Stimulated activated CD4-positive, alpha-beta T cell treated with anti-CD3 and anti-CD28 coated beads, Interleukin-12 subunit alpha, Interleukin-12 subunit beta, amount 100 ng/mL, for 24 hours (primary cell): ENCODE results near the gene UNC93A.
A peak's percentile ranks its signal among the peaks of the same experiment; 100 is the strongest.
"Not testable (repeated sequence)": the region's sequence is repeated elsewhere in the genome, so short reads cannot be mapped to it uniquely, and the experiment has no call there.

ENCODE experiments used
- DNase-seq, 2 experiments: peaks; one replicate each; pipeline ENCODE4 v3.0.0-alpha.2; 2020; ENCODE audit warnings: low read depth in 2 of 2

UNC93A gene

DNA sequence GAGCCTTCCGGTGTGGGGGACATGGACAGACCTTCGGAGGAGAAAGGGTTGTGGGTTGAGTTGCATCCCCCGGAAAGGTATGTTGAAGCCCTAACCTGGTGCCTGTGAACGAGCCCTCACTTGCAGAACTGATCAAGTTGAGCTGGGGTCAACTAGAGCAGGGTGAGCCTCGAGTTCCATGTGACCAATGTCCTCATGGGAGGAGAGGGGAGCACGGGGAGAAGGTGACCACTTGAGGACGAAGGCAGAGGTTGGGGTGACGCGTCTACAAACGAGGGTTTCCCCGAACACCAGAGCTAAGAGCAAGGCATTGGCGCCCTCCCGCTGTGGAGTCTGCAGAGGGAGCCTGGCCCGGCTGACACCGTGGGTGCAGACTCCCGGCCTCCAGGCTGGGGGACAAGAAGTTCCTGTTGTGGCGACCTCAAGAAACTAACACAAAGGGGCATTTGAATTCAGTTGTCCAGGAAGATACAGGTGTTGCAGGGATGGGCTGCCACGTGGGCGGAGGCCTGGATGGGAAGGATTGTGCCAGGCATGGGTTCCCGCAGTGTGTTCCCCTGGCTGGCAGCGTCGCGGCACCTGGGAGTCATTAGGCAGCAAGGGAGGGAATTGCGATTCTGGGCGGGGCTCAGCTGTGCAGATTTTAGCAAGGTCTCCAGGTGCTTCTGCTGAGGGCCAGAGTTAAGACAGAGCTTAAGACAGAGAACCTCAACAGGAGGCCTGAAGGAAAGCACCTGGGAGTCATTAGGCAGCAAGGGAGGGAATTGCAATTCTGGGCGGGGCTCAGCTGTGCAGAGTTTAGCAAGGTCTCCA lies 20.4 kb upstream of the UNC93A start:
- no peak for DNase-seq

- DNase-seq, result no peak
Measured at GRCh38 chr6:167272151-167272550, 19.0 kb upstream of the UNC93A start.

- no peak for DNase-seq
Measured at GRCh38 chr6:167272696-167273379, 18.3 kb upstream of the UNC93A start.

DNA sequence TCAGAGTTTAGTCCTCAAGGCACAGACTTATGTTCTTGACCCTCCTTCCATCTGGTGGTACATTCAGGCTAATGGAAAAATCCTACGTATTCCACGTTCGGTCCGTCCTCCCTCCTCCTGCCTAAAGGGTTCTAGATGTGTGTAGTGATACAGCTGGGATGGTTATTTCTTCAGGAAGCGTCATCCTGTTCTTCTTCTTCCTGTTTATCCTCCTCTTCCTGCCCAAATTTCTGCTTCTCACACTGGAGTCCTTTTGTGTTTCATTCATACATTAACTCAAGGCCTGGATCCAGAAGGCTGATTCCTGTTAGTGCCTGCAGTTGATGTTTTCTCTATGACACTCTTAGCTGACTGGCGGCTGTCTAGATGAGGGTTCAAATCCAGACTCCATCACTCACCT lies 16.8 kb upstream of the UNC93A start:
- DNase-seq, result no peak

DNA sequence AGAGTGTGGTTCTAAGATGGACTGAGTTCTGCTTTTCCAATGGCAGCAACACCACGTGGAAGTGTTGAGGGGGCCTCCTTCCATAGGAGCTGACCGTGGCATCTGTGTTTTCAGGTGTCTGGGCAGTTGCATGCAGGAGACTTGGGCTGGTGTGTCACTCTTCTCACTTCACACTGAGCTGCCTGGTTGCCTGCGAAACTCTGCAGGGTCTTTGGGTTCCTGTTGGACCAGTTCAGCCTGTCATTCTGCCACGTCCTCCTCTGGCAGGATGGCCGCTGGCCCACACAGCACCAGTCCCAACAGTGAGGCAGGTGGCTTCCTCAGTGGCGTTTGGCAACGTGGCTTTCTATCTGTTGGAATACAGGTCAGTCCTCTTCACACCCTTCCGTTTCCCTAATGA lies 16.1 kb upstream of the UNC93A start:
- DNase-seq, result no peak

DNA sequence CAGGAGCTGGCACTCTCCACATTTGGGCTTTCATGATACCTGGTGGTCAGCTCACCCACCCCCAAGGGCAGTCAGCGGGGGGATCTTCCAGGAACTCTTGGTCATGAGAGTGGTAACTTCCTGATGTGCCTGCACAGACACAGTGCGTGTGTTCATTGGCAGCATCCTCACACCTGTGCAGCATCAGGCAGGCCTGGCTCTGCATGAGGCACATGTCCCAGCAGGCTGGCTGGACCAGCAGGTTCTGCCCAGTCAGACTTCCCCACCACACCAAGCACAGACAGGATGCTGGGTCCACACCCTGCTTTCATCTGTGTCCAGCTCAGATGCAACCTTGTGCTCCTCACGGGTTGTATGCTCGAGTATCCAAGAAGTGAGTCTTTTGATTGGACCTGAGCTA lies 15.7 kb upstream of the UNC93A start:
- no peak for DNase-seq

GRCh38 chr6:167276772-167277533 lies 14.2 kb upstream of the UNC93A start:
- DNase-seq, result no peak

DNA sequence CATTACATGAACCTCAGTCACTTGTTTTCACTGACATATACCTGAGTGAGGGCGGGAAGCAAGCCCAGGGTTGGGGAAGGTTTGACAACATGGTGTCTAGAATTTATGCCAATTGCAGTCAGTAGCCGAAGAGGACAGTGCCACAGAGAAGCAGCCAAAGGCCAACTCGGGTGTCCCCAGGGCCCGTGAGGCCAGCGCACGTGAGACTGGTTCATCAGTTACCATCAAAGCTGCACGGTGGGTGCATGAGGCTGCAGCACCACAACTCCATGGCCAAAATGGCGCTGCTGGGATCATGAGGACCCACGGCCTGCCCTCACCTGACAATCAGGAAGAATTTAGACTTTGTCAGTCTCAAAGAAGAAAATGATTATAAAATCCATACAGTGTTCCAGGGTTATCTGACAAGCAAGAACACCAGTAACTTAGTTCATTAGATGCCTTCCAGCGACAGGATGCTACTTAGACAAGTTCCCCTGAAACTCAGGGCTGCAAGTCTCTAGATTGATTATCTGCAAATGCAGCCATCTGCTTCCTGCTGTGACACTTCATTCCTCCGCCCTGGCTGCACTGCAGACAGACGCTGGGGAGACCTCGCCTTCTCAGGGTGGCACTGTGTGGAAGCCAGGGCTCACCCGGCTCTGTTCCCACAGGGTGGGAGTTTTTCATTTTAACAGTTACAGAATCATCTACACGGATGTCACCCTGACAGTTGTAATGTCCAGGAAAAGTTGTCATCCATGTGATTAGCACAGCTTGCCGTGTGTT lies 12.8 kb upstream of the UNC93A start:
- DNase-seq, result not testable (repeated sequence)

- no peak for DNase-seq
Measured at GRCh38 chr6:167279766-167280446, 11.2 kb upstream of the UNC93A start.

DNA sequence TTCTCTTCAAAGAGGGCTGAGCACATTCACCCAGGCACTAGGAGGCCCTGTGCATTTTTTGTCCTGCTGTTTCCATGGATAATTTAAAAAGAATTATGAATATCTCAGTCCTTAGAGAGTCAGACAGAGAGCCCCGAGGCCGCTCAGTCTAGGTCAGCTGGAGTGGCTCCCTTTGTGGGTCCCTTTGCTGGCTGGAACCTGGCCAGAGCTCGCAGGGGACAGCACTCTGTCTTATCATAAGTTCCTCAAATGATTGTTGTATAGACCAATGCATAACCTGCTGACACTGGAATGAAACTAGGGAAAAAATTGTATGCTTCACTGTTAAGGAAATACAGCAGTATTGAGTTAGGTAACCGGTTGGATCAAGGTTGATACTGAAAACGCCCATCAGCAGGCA lies 10.6 kb upstream of the UNC93A start:
- not testable (repeated sequence) for DNase-seq

- DNase-seq, result no peak
Measured at GRCh38 chr6:167282165-167282564, 8.9 kb upstream of the UNC93A start.

DNA sequence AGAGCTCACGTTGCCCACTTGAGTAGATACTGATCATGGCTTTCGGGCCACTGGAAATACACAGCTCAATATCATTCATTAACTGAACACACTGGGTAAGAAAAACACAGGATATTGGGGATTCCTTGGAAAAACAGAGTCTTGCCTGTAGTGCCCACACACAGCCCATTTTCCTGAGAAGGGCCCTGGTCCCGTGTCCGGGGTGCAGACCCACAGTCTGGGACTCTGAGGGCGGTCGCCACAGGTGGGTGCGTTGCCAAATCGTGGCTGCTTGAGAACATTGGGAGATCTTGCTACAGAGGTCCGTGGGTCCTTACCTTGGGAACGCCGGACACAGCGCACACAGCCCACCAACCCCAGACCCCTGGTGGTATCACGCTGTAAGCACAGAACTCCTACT lies 6.5 kb upstream of the UNC93A start:
- not testable (repeated sequence) for DNase-seq

DNA sequence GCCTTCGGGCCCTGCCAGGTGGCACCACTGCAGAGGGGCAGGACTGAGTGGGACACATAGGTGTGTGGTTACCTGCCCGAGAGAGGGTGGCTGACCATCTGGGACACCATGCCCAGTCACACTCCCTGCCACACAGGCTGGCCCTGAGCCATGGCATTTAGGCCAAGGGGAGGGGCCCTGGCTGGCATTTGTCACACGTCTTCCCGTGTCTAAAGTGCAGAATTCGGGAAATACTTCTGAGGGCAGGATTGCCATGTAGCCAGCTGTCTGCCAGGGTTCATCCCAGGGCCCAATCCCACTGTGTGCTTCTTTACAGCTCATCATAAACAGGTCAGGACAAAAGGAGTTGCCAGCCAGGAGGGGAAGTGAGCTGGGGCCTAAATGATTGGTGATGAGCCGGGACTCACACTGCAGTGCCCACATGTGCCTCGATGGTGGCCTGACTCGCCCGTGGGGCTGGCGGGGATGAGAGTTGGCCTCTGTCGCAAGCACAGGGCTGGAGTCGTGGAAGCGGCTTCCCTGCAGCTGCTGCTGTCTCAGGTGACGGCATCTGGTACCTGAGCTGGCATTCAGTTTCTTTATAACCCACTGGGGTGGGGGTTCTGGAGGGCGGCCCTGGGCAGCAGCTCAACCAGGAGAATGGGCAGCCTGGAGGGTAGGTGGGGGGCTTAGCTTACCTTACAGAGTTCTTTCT lies 5.9 kb upstream of the UNC93A start:
- DNase-seq, result no peak

DNA sequence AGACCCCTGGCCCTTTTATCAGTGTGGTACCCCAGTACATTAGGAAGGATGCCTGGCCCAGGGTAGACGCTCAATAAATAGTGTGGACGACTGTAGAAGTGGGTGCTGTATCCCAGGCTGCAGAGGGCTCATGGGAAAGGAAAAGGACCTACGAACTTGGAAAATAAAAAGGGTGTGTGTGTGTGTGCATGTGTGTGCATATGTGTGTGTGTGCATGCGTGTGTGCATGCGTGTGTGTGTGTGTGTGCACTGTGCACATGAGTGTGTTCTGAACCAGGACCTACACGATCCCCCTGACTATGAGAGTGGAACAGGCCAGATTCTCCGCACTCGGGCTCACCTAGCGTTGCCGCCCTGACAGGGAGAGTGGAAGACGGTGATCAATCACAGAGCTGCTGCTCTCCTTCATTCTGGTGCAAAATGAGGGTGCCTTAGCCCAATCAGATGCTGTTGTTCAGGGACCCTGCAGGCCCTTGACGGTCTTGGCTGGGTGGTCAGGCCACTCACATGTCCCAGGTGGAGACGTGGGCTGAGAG lies 3.5 kb upstream of the UNC93A start:
- DNase-seq, result no peak

- DNase-seq, result peak in 1 of 2 experiments; percentile 6
Measured at GRCh38 chr6:167288591-167289225, 2.4 kb upstream of the UNC93A start.

DNA sequence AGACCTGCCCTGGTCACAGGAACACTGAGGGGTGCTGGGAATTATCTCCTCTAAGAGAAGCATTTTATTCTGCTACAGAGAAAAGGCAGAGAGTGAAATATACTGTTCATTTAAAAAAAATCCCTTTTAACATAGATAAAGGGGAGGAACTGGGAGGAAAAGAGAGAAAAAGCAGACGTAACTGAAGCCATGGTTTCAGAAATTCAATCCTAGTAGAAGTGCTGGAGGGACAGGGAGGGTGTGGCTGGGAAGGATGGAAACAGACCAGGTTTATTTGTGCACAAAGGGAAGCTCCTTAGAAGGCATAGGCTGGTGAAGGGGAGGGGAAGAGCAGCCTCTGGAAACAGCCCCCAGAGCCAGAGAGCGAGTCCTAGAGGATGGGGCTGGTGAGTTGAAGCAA lies 1.8 kb upstream of the UNC93A start:
- DNase-seq, result not testable (repeated sequence)

DNA sequence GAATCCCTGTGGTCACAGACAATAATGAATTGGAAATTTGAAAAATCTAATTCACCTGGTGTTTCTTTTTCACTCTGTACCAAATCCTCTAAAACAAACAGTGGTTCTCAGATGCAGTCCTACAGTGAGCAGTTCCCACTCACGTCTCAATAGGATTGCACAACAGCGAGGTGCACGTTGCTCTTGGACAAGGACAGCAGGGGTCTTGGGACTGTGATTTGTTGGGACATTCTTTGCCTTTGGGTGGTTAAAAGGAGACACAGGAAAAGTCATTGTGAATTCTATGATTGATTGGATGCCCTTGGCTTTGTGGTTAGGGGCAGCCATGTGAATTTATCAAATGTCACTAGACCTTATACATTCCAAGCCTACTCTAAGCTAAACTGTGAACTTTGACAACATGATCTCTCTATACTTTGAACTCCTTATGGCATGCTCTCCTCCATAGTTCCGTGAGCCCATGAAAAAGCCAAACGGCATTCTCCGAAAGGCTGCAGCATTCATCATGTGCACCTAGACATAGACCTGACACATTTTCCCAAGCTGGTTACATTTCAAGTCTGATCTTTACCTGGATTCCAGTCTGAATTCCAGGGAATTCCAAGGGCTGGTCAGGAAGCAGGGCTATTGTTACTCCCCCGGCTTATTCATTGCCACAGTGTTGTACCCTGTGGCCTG lies 647 bp downstream of the UNC93A start:
- no peak for DNase-seq

DNA sequence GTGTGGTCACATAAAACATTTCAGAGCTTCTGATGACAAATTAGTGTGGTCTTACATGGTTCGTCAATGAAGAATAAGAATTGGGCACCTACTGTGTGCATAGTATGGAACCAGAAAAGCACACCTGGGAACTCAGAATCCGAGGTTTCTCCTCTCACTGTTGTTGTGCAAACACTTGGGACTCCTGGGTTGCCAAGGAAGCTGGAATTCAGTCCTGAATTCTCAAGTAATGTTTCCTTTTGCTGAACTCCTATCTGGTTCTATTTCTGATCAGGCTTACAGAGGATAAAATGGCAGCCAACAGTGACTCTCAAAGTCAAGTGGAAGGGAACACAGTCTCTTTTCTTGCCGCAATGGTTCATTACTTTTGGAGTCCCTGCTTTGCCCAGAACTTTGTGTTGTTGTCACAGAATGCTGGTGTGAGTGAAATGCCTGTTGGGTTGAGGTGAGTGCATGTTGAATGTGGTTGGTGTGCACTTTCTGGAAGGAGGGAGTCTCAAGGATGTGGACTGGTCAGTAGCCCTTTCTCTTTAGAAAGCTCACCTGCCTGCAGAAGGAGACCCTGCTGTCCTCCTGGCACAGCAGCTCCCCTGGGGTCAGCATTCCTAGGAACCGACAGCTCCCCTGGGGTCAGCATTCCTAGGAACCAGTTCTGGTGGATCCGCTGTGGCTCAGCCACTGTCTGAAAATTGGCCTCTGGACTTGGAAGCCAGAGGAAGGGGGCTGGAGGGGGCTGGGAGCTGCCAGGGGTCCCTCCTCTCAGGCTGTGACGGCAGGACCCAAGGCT lies 1.4 kb downstream of the UNC93A start:
- DNase-seq, result no peak
